Glomerular visceral epithelial cell (primary cell): ENCODE measurements around the gene NACC1.

ENCODE experiments used
- DNase-seq: peaks from one replicate; pipeline ENCODE4 v3.0.0-alpha.2; 2016; ENCODE audit errors: extremely low spot score

NACC1 gene

DNA sequence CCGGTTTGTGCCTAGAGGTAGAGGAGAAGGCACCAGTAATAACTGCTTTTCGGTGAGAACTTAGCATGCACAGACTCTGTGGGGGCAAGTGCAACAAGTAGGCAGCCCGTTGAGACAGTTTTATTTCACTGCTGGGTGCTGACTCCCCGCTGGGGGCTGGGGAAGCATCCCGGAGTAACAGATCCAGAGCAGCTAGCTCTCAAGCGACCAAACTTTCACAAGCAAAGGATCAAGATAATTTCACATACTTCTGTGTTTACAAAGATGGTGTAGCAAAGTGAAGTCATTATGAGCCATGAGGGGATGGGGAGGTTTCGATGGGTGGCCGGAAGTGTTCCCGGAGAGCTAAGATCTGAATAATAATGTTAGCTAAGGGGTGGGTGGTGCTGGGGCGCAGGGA lies 2.8 kb downstream of the NACC1 start:
- DNase-seq: peak; percentile 44

- peak; percentile 92 for DNase-seq
These were observed 3.6 kb downstream of the NACC1 start for GRCh38 chr19:13121551-13122274.

GRCh38 chr19:13122275-13122878 lies 4.3 kb downstream of the NACC1 start:
- peak; percentile 87 for DNase-seq

GRCh38 chr19:13122980-13123957 lies 5.2 kb downstream of the NACC1 start:
- no peak for DNase-seq

DNA sequence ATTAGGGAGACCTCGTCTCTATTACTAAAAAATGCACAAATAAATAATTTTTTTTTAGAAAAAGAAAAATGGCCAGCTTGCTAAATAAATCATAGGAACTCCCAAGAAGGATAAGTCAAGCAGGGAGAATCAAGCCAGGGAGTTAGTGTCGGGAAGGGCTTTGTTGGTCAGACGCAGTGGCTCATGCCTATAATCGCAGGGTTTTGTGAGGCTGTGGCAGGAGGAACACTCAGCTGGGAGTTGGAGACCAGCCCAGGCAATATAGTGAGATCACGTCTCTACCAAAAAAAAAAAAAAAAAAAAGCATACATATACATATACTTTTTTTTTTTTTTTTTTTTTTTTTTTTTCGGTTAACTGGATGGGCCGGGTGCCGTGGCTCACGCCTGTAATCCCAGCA lies 9.0 kb downstream of the NACC1 start:
- no peak for DNase-seq

DNA sequence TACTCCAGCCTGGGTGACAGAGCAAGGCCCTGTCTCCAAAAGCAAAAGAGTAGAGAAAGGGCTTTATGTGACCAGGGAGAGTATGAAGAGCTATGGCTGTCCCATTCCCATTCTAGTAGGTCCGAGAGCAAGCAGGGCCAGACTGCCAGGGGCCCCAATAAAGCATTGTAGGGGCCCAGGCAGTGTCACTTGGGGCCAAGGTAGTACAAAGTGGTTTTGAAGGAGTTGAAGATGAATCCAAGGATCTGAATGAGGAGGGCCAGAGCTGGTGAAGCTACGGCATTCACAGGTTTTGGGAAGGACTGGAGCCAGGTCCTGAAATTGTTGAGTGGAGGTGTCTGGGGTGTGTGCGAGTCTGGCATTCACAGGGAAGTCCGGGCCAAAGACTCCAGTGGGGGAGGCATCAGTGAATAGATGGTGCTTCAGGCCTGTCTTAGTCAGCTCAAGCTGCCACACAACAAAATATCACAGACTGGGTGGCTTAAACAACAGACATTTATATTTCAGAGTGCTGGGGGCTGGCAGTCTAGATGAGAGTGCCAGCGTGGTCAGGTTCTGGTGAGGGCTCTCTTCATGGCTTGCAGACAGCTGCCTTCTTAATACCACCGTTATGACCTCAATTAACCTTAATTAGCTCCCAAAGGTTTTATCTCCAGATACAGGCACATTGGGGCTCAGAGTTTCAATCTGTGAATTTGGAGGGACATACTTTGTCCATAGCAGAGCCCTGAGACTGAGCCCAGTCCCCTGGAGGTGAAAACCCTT lies 9.9 kb downstream of the NACC1 start:
- no peak for DNase-seq

DNA sequence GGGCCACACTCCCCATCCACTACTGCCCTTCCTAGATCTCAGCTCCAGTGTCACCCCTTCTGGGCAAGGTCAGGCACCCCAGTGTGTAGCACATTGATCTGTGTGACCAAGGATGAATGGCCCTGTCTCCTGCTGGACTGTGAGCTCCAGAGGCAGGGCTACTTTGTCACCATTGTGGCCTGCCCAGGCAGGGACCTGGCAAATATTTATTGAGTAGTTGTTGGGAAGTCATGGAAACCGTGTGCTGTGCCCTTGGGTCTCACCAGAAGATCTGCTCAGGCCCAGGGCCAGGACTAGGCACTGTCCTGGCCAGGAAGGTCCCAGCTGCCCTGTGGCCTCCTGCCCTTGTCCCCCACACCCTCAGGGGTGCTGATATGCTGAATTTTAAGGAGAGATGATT lies 10.5 kb downstream of the NACC1 start:
- DNase-seq: no peak

- no peak for DNase-seq
These were observed 11.3 kb downstream of the NACC1 start for GRCh38 chr19:13129384-13129783.

- no peak for DNase-seq
These were observed 12.9 kb downstream of the NACC1 start for GRCh38 chr19:13130886-13131490.

DNA sequence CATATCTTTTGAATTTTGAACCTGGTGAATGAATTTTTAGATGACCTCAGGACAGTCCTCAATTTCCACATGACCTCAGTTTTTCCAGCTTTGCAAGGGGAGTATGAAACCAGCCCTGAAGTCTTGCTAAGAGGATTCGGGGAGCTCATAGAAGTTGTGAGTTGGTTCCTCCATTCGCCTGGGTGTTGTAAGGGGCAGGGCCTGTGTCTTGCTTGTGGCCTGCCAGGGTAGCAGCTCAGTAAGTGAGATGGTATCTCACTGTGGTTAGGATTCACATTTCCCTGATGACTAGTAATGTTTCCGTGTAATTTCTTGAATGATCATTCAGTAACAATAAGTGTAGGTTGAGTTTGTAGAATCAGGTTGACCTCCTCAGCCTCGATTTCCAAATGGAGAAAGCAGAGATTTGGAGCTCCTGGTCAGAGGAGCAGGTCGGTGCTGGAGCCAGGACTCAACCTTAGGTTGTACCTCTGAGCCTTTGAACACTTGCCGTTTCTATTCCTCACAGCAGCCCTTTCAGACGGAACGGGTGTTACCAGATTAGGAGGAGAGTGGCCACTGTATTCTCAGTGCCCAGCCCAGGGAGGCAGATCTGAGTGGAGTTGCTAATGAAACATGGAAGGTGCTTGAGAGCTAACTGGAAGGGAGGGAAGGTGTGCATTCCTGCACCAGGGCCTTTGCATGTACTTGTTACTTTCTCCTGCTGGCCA lies 14.6 kb downstream of the NACC1 start:
- peak; percentile 46 for DNase-seq

GRCh38 chr19:13133241-13133870 lies 15.3 kb downstream of the NACC1 start:
- DNase-seq: no peak

- no peak for DNase-seq
These were observed 16.6 kb downstream of the NACC1 start for GRCh38 chr19:13134626-13135025.

DNA sequence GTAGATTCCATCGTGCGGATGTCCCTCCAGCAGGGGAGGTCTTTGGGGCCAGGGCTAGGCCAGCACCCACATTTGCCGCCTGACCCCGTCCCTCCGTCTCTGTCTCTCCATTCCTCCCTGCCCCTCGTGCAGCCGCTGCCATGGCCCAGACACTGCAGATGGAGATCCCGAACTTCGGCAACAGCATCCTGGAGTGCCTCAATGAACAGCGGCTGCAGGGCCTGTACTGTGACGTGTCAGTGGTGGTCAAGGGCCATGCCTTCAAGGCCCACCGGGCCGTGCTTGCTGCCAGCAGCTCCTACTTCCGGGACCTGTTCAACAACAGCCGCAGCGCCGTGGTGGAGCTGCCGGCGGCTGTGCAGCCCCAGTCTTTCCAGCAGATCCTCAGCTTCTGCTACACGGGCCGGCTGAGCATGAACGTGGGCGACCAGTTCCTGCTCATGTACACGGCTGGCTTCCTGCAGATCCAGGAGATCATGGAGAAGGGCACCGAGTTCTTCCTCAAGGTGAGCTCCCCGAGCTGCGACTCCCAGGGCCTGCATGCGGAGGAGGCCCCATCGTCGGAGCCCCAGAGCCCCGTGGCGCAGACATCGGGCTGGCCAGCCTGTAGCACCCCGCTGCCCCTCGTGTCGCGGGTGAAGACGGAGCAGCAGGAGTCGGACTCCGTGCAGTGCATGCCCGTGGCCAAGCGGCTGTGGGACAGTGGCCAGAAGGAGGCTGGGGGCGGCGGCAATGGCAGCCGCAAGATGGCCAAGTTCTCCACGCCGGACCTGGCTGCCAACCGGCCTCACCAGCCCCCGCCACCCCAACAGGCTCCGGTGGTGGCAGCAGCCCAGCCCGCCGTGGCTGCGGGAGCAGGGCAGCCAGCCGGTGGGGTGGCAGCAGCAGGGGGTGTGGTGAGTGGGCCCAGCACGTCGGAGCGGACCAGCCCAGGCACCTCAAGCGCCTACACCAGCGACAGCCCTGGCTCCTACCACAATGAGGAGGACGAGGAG lies 17.3 kb downstream of the NACC1 start:
- DNase-seq: no peak

GRCh38 chr19:13137290-13137794 lies 19.3 kb downstream of the NACC1 start:
- DNase-seq: no peak

GRCh38 chr19:13138171-13138915 lies 20.3 kb downstream of the NACC1 start:
- no peak for DNase-seq

GRCh38 chr19:13138916-13139198 lies 20.8 kb downstream of the NACC1 start:
- DNase-seq: no peak

DNA sequence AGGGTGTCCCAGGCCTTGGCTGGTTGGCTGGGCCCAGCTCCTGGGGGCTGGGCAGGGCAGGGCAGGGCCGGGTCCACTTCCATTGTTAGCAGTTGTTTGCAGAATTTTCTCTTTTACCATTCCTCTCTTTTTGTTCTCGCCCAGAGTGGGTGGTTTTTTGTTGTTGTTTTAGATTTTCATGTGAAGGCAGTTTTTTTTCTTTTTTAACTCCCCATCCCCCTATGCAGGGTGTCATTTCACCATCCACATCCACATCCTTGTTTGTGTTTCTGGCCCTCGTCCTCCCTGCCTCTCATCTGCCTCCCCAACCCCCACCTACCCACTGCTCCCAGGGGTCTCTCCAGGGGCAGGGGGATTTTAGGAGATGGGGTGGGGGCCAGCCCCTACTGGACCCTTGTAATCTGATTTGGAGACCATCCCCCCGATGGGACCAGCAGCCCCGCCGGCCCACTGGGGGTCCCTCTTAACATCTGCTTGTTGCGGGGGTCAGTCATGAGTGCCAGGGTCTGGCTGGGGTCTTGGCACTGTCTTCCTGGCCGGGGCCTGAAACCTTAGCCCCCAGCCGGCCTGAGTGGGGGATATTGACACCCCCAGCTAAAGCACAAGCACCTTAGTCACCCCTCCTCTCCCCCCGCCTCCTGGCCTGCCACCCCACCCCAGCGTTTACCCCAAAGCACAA lies 21.7 kb downstream of the NACC1 start:
- no peak for DNase-seq
